Kidney (tissue), 14 donors: ENCODE data around the gene USP3. TPM values are rescaled to one million over a fixed set of nuclear protein-coding genes. Genes with fewer than 3 reads are reported as not detected.

Experiments used
- DNase-seq, 5 donors: peaks; one replicate each; pipeline ENCODE4 v3.0.0-alpha.2; 2013 to 2020
- FAIRE-seq: peaks from 2 replicates; lab custom pipeline; 2012; peaks lifted over from hg19 to GRCh38; lab: Jason Lieb, UNC
- H3K27ac ChIP-seq, 2 donors: one replicate each; pipeline ENCODE4 v1.7.0; 2013; ENCODE audit warnings: low read depth in 2 of 2, low read length in 2 of 2, inconsistent platforms in 1 of 2
- H3K27me3 ChIP-seq: one replicate; pipeline ENCODE4 v1.7.1; 2013; ENCODE audit warnings: low read length, inconsistent platforms; ENCODE audit not compliant: control insufficient read depth, insufficient read depth
- H3K36me3 ChIP-seq, 3 donors: one replicate each; pipeline versions ENCODE4 v1.7.0 to v1.7.1; 2013; ENCODE audit warnings: low read length in 3 of 3, control low read depth in 1 of 3, inconsistent platforms in 1 of 3; ENCODE audit not compliant: insufficient read depth in 3 of 3, control insufficient read depth in 2 of 3
- H3K4me1 ChIP-seq, 3 donors: one replicate each; pipeline versions ENCODE4 v1.7.0 to v1.7.1; 2013; ENCODE audit warnings: low read length in 3 of 3, inconsistent platforms in 1 of 3, low read depth in 1 of 3; ENCODE audit not compliant: control insufficient read depth in 2 of 3, insufficient read depth in 2 of 3
- H3K4me3 ChIP-seq, 3 donors: one replicate each; pipeline versions ENCODE4 v1.7.0 to v1.8.1; 2013; ENCODE audit warnings: low read length in 3 of 3, control low read depth in 1 of 3, inconsistent platforms in 1 of 3
- H3K9ac ChIP-seq, 3 donors: one replicate each; pipeline versions ENCODE4 v1.7.0 to v1.7.1; 2013; ENCODE audit warnings: low read length in 3 of 3, control low read depth in 1 of 3, inconsistent platforms in 1 of 3
- H3K9me3 ChIP-seq, 3 donors: one replicate each; pipeline versions ENCODE4 v1.7.0 to v1.7.1; 2013; ENCODE audit warnings: low read length in 3 of 3, control low read depth in 1 of 3, inconsistent platforms in 1 of 3; ENCODE audit not compliant: control insufficient read depth in 2 of 3, insufficient read depth in 1 of 3
- intact Hi-C: fragments of 100-400 bp; cut with DNase I; formaldehyde crosslinking; loops from one replicate; pipeline ENCODE4 v1.11.1; 2022
- polyA plus RNA-seq: library from polyadenylated mRNA; stranded (reverse); fragments of 350-450 nt; fragmentation: Illumina TruSeq; extraction: RNeasy Lipid Tissue Mini Kit (QIAGEN cat#74804); gene quantifications from one replicate; pipeline ENCODE4 v1.2.3, GENCODE V29; 2014; ENCODE audit warnings: low read depth, low replicate concordance; ENCODE audit not compliant: insufficient read depth
- total RNA-seq: library from RNA; stranded (reverse); fragmentation: NEBNext Ultra II Directional; extraction: Animal tissue kit (Norgen Biotek cat#: 25700); gene quantifications from one replicate; pipeline ENCODE4 v1.2.1, GENCODE V29; 2021
- TF ChIP-seq, protein P1 (sequence below): IDR thresholded peaks from 3 replicates; pipeline ENCODE4 v1.5.1; 2012; ENCODE audit warnings: mild to moderate bottlenecking, moderate library complexity, borderline replicate concordance; ENCODE audit not compliant: insufficient read depth; ENCODE audit errors: extremely low read depth
- donor health status: control.
- donor health status: control.
- donor health status: control.
- donor health status: control.
- donor health status: control.
- donor health status: DM: yes; HTN: yes; CAD: no.
- donor health status: Normal renal cell carcinoma (clear cell type).

USP3 gene
- total and polyA plus RNA-seq, 2 donors from 2014 or later, result 25.2 to 72.5 TPM

DNA sequence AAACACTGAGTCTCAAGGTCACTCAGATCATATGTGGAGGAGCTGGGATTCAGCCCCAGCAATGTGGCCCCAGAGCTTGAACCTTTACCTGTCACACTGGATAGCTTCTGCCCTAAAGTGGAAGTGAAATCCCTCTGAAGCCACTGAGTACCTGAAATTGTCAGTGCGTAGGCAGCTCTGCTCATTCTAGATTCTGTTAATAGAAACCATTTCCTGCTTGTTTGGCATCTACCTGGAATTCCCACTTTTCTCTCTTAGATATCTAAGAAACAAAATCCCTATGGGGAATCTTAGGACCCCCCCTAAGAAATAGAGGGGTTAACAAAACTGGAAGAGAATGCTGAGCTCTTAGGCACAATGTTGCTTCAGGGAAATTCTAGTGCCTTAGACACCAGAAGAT is 122.6 kb downstream of the USP3 start:
- Histone ChIP-seq H3K36me3 (peaks cover 12 to 39% (median 26%) of the 10 kb centered on the region in 3 donors), H3K9ac (no peak overlapping the region), H3K4me3 (no peak overlapping the region), H3K9me3 (no peaks in the 10 kb centered on the region), H3K27me3 (no peaks in the 10 kb centered on the region), H3K27ac (no peak overlapping the region), H3K4me1 (peaks cover 0 to 2% (median 0%) of the 10 kb centered on the region in 3 donors)
- no peak for DNase-seq
- no peak for FAIRE-seq
- TF ChIP-seq, protein P1, sequence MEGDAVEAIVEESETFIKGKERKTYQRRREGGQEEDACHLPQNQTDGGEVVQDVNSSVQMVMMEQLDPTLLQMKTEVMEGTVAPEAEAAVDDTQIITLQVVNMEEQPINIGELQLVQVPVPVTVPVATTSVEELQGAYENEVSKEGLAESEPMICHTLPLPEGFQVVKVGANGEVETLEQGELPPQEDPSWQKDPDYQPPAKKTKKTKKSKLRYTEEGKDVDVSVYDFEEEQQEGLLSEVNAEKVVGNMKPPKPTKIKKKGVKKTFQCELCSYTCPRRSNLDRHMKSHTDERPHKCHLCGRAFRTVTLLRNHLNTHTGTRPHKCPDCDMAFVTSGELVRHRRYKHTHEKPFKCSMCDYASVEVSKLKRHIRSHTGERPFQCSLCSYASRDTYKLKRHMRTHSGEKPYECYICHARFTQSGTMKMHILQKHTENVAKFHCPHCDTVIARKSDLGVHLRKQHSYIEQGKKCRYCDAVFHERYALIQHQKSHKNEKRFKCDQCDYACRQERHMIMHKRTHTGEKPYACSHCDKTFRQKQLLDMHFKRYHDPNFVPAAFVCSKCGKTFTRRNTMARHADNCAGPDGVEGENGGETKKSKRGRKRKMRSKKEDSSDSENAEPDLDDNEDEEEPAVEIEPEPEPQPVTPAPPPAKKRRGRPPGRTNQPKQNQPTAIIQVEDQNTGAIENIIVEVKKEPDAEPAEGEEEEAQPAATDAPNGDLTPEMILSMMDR, result no peak
- intact Hi-C loops, result no loop called here

GRCh38 chr15:63628123-63628822 is 123.9 kb downstream of the USP3 start:
- no peak overlapping the region for H3K9ac ChIP-seq
- no peak for FAIRE-seq
- TF ChIP-seq, protein P1, result no peak
- DNase-seq, result no peak
- intact Hi-C loops, result no loop called here
- no peak overlapping the region for H3K27ac ChIP-seq
- H3K9me3 ChIP-seq, result no peaks in the 10 kb centered on the region
- peaks cover 17 to 38% (median 28%) of the 10 kb centered on the region in 3 donors for H3K36me3 ChIP-seq
- H3K4me1 ChIP-seq, result peaks cover 0 to 2% (median 0%) of the 10 kb centered on the region in 3 donors
- no peaks in the 10 kb centered on the region for H3K27me3 ChIP-seq
- no peak overlapping the region for H3K4me3 ChIP-seq

- FAIRE-seq (no peak), DNase-seq (no peak)
- Histone ChIP-seq H3K27ac (no peak overlapping the region), H3K4me1 (peaks cover 0 to 2% (median 0%) of the 10 kb centered on the region in 3 donors), H3K4me3 (no peak overlapping the region), H3K36me3 (peaks cover 15 to 44% (median 30%) of the 10 kb centered on the region in 3 donors), H3K9me3 (no peaks in the 10 kb centered on the region), H3K9ac (no peak overlapping the region), H3K27me3 (no peaks in the 10 kb centered on the region)
- intact Hi-C loops, result no loop called here
- TF ChIP-seq, protein P1, result no peak
Observed at GRCh38 chr15:63630036-63630751, 125.8 kb downstream of the USP3 start.
